ENCODE data around the gene OR51B2. TPM values are rescaled to one million over a fixed set of nuclear protein-coding genes. Genes with fewer than 3 reads are reported as not detected.

The OR51B2 gene
- total and polyA plus RNA-seq, 2 donors (not counting 1 experiment from before 2014, with no cell fraction given), result not detected

- DNase-seq (ENCODE audit: low read depth in 2 of 2), result no peak
- H3K4me2 ChIP-seq (ENCODE audit: extremely low read depth, insufficient read depth, low read length), result no peak overlapping the region
- H3K9me3 ChIP-seq (ENCODE audit: control insufficient read depth, insufficient read depth, low read depth, low read length), result no peaks in the 10 kb centered on the region
- no peak overlapping the region for H3K9ac ChIP-seq (ENCODE audit: insufficient read depth, low read length)
- no peaks in the 10 kb centered on the region for H3K27me3 ChIP-seq (ENCODE audit: control insufficient read depth, insufficient read depth, low read length)
- no peaks in the 10 kb centered on the region for H3K79me2 ChIP-seq (ENCODE audit: control insufficient read depth, insufficient read depth, low read length)
- no peaks in the 10 kb centered on the region for H4K20me1 ChIP-seq (ENCODE audit: control insufficient read depth, extremely low read depth, insufficient read depth, low read length)
- H3K4me1 ChIP-seq (ENCODE audit: control insufficient read depth, extremely low read depth, insufficient read depth, low read length), result peaks cover 2% of the 10 kb centered on the region
- H3K27ac ChIP-seq (ENCODE audit: insufficient read depth, low read length), result no peak overlapping the region
- no peak overlapping the region for H3K4me3 ChIP-seq (replicated peaks in 1 of 4; ENCODE audit: control extremely low read depth in 1 of 4, insufficient read depth in 1 of 4, low read depth in 3 of 4, low read length in 4 of 4)
- no peak overlapping the region for H2AFZ ChIP-seq (ENCODE audit: low read length)
- no peaks in the 10 kb centered on the region for H3K36me3 ChIP-seq (ENCODE audit: control insufficient read depth, insufficient read depth, low read length)
- TF ChIP-seq, protein P1, sequence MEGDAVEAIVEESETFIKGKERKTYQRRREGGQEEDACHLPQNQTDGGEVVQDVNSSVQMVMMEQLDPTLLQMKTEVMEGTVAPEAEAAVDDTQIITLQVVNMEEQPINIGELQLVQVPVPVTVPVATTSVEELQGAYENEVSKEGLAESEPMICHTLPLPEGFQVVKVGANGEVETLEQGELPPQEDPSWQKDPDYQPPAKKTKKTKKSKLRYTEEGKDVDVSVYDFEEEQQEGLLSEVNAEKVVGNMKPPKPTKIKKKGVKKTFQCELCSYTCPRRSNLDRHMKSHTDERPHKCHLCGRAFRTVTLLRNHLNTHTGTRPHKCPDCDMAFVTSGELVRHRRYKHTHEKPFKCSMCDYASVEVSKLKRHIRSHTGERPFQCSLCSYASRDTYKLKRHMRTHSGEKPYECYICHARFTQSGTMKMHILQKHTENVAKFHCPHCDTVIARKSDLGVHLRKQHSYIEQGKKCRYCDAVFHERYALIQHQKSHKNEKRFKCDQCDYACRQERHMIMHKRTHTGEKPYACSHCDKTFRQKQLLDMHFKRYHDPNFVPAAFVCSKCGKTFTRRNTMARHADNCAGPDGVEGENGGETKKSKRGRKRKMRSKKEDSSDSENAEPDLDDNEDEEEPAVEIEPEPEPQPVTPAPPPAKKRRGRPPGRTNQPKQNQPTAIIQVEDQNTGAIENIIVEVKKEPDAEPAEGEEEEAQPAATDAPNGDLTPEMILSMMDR (conservative IDR thresholded peaks at IDR 0.05 in 1 of 2, IDR thresholded peaks at IDR 0.05 in 1 of 2; ENCODE audit: low read depth in 1 of 2, low read length in 2 of 2), result no peak
- no peak for TF ChIP-seq EZH2 (IDR thresholded peaks at IDR 0.05; ENCODE audit: low read length, missing control alignments)
Observed at GRCh38 chr11:5286901-5287300, 37.2 kb downstream of the OR51B2 start.

- Histone ChIP-seq H3K4me2 (ENCODE audit: extremely low read depth, insufficient read depth, low read length) (no peak overlapping the region), H3K36me3 (ENCODE audit: control insufficient read depth, insufficient read depth, low read length) (no peaks in the 10 kb centered on the region), H3K27me3 (ENCODE audit: control insufficient read depth, insufficient read depth, low read length) (no peaks in the 10 kb centered on the region), H3K9ac (ENCODE audit: insufficient read depth, low read length) (no peak overlapping the region), H3K4me1 (ENCODE audit: control insufficient read depth, extremely low read depth, insufficient read depth, low read length) (peaks cover 5% of the 10 kb centered on the region), H2AFZ (ENCODE audit: low read length) (no peak overlapping the region), H3K79me2 (ENCODE audit: control insufficient read depth, insufficient read depth, low read length) (no peaks in the 10 kb centered on the region), H3K4me3 (replicated peaks in 1 of 4; ENCODE audit: control extremely low read depth in 1 of 4, insufficient read depth in 1 of 4, low read depth in 3 of 4, low read length in 4 of 4) (no peak overlapping the region), H4K20me1 (ENCODE audit: control insufficient read depth, extremely low read depth, insufficient read depth, low read length) (no peaks in the 10 kb centered on the region), H3K27ac (ENCODE audit: insufficient read depth, low read length) (no peak overlapping the region), H3K9me3 (ENCODE audit: control insufficient read depth, insufficient read depth, low read depth, low read length) (no peaks in the 10 kb centered on the region)
- no peak for DNase-seq (ENCODE audit: low read depth in 2 of 2)
- TF ChIP-seq, protein P1 (conservative IDR thresholded peaks at IDR 0.05 in 1 of 2, IDR thresholded peaks at IDR 0.05 in 1 of 2; ENCODE audit: low read depth in 1 of 2, low read length in 2 of 2), result no peak
- no peak for TF ChIP-seq EZH2 (IDR thresholded peaks at IDR 0.05; ENCODE audit: low read length, missing control alignments)
Observed at GRCh38 chr11:5286351-5286750, 37.7 kb downstream of the OR51B2 start.

- Histone ChIP-seq H3K4me2 (ENCODE audit: extremely low read depth, insufficient read depth, low read length) (no peak overlapping the region), H3K9me3 (ENCODE audit: control insufficient read depth, insufficient read depth, low read depth, low read length) (no peaks in the 10 kb centered on the region), H2AFZ (ENCODE audit: low read length) (no peak overlapping the region), H3K79me2 (ENCODE audit: control insufficient read depth, insufficient read depth, low read length) (no peaks in the 10 kb centered on the region), H3K36me3 (ENCODE audit: control insufficient read depth, insufficient read depth, low read length) (no peaks in the 10 kb centered on the region), H3K4me1 (ENCODE audit: control insufficient read depth, extremely low read depth, insufficient read depth, low read length) (peaks cover 9% of the 10 kb centered on the region), H3K4me3 (replicated peaks in 1 of 4; ENCODE audit: control extremely low read depth in 1 of 4, insufficient read depth in 1 of 4, low read depth in 3 of 4, low read length in 4 of 4) (no peak overlapping the region), H3K27ac (ENCODE audit: insufficient read depth, low read length) (no peak overlapping the region), H3K9ac (ENCODE audit: insufficient read depth, low read length) (no peak overlapping the region), H3K27me3 (ENCODE audit: control insufficient read depth, insufficient read depth, low read length) (no peaks in the 10 kb centered on the region), H4K20me1 (ENCODE audit: control insufficient read depth, extremely low read depth, insufficient read depth, low read length) (no peaks in the 10 kb centered on the region)
- DNase-seq (ENCODE audit: low read depth in 2 of 2), result no peak
- no peak for TF ChIP-seq EZH2 (IDR thresholded peaks at IDR 0.05; ENCODE audit: low read length, missing control alignments)
- TF ChIP-seq, protein P1 (conservative IDR thresholded peaks at IDR 0.05 in 1 of 2, IDR thresholded peaks at IDR 0.05 in 1 of 2; ENCODE audit: low read depth in 1 of 2, low read length in 2 of 2), result no peak
Observed at GRCh38 chr11:5285703-5286340, 38.3 kb downstream of the OR51B2 start.

Measured in fibroblast of lung (primary cell).